K562 (cell line): ENCODE results near the gene PUM2. TPM values are rescaled to one million over a fixed set of nuclear protein-coding genes. Genes with fewer than 3 reads are reported as not detected.

Experiments used
- ATAC-seq: fragments of 200-7000 bp; cut with Tn5 transposase; 3 replicates; pipeline ENCODE4 v1.9.1; 2020; ENCODE audit warnings: moderate library complexity
- BruUV-seq: library from RNA; stranded (reverse); fragments of 400-500 nt; replicated peaks from 2 replicates; lab custom pipeline; 2021; lab: Mats Ljungman, UMichigan
- CTCF ChIA-PET: fragments of 300-600 bp; formaldehyde crosslinking; extraction: SDS; loops from one replicate; lab custom pipeline; 2021; ENCODE audit warnings: low intra/inter-chr PET ratio; lab: Yijun Ruan, JAX
- POLR2A ChIA-PET: fragments of 300-600, 350-650 bp; sonication (Branson Sonifier 250); formaldehyde crosslinking; extraction: SDS; loops from one replicate; lab custom pipeline; 2021; ENCODE audit warnings: antibody characterized with exemption, inconsistent platforms; lab: Yijun Ruan, JAX
- DNase-seq, 4 experiments: peaks; one replicate each; pipeline versions ENCODE4 v3.0.0 to v3.0.0-alpha.2; 2011 to 2018; ENCODE audit warnings: low spot score in 3 of 4, mixed read lengths in 3 of 4; ENCODE audit errors: extremely low read depth in 1 of 4
- FAIRE-seq: peaks from 2 replicates; lab custom pipeline; 2011; peaks lifted over from hg19 to GRCh38; lab: Jason Lieb, UNC
- H2AFZ ChIP-seq: 2 replicates; pipeline ENCODE4 v1.6.0; 2011; ENCODE audit warnings: low read depth, low read length, control low read depth, inconsistent platforms
- H3K27ac ChIP-seq: fragments of 200-600 bp; 3 replicates; pipeline ENCODE4 v1.8.0; 2011; ENCODE audit warnings: low read depth, mild to moderate bottlenecking, control low read depth, inconsistent platforms, low read length, moderate library complexity, mixed read lengths; ENCODE audit errors: extremely low read depth
- H3K27me3 ChIP-seq, 2 experiments: fragments of 300-600 bp in 1 of 2; 2 replicates in 1 of 2; 3 replicates in 1 of 2; pipeline versions ENCODE4 v1.6.0 to v1.8.0; 2011; ENCODE audit warnings: inconsistent platforms in 2 of 2, low read length in 2 of 2, mild to moderate bottlenecking in 1 of 2, mixed read lengths in 1 of 2, moderate library complexity in 1 of 2; ENCODE audit not compliant: control insufficient read depth in 2 of 2, insufficient read depth in 2 of 2
- H3K36me3 ChIP-seq: fragments of 300-600 bp; 3 replicates; pipeline ENCODE4 v1.8.0; 2011; ENCODE audit warnings: mild to moderate bottlenecking, low read length, inconsistent platforms; ENCODE audit not compliant: control insufficient read depth, insufficient read depth
- H3K4me1 ChIP-seq, 2 experiments: fragments of 200-600 bp in 1 of 2; replicated peaks in 1 of 2; 2 replicates in 1 of 2; 3 replicates in 1 of 2; pipeline versions ENCODE4 v1.5.1 to v1.8.0; 2011; ENCODE audit warnings: inconsistent platforms in 2 of 2, low read length in 2 of 2, mild to moderate bottlenecking in 1 of 2, mixed read lengths in 1 of 2, moderate library complexity in 1 of 2; ENCODE audit not compliant: control insufficient read depth in 2 of 2, insufficient read depth in 2 of 2
- H3K4me2 ChIP-seq: 2 replicates; pipeline ENCODE4 v1.6.1; 2011; ENCODE audit warnings: low read length, control low read depth, inconsistent platforms, mixed read lengths; ENCODE audit not compliant: insufficient read depth
- H3K4me3 ChIP-seq: fragments of 200-600 bp; sonication (generic), shearing (Covaris generic); 2 replicates; pipeline ENCODE4 v1.5.1; 2016; ENCODE audit warnings: control low read depth, inconsistent platforms
- H3K79me2 ChIP-seq: fragments of 200-600 bp; 3 replicates; pipeline ENCODE4 v1.8.0; 2011; ENCODE audit warnings: low read length, inconsistent platforms; ENCODE audit not compliant: control insufficient read depth, insufficient read depth
- H3K9ac ChIP-seq, 2 experiments: 2 replicates each; pipeline versions ENCODE4 v1.6.0 to v1.6.1; 2011; ENCODE audit warnings: low read depth in 2 of 2, low read length in 2 of 2, control low read depth in 1 of 2, inconsistent platforms in 1 of 2, mild to moderate bottlenecking in 1 of 2, mixed read lengths in 1 of 2; ENCODE audit not compliant: insufficient read depth in 1 of 2
- H3K9me1 ChIP-seq: one replicate; pipeline ENCODE4 v1.6.0; 2011; ENCODE audit warnings: inconsistent platforms, mild to moderate bottlenecking, low read length, moderate library complexity; ENCODE audit not compliant: control insufficient read depth, insufficient read depth
- H3K9me3 ChIP-seq: replicated peaks from 2 replicates; pipeline ENCODE4 v1.5.1; 2011; ENCODE audit warnings: low read depth, low read length, inconsistent platforms; ENCODE audit not compliant: control insufficient read depth, insufficient read depth
- H4K20me1 ChIP-seq: replicated peaks from 2 replicates; pipeline ENCODE4 v1.6.1; 2011; ENCODE audit warnings: low read length, inconsistent platforms, mixed read lengths; ENCODE audit not compliant: control insufficient read depth, insufficient read depth
- CAMTA2 ChIP-seq: fragments of 250-450 bp; sonication (Bioruptor Pico); conservative IDR thresholded peaks from 2 replicates; pipeline ENCODE4 v1.5.1; 2022
- CHD1 ChIP-seq: fragments of 200-600 bp; sonication (generic); IDR thresholded peaks from one replicate; pipeline ENCODE4 v1.6.1; 2012; ENCODE audit warnings: mild to moderate bottlenecking, moderate library complexity, low read length, inconsistent platforms
- HNRNPLL ChIP-seq: fragments of 200-400 bp; formaldehyde crosslinking; IDR thresholded peaks from 2 replicates; pipeline ENCODE4 v1.6.1; 2017; ENCODE audit warnings: low read length, low read depth, mild to moderate bottlenecking; ENCODE audit not compliant: poor library complexity, severe bottlenecking
- HNRNPUL1 ChIP-seq: fragments of 200-400 bp; formaldehyde crosslinking; IDR thresholded peaks from 2 replicates; pipeline ENCODE4 v1.6.1; 2017; ENCODE audit warnings: low read length
- MTA2 ChIP-seq: fragments of 450-650 bp; IDR thresholded peaks from 2 replicates; pipeline ENCODE4 v1.6.1; 2016; ENCODE audit warnings: low read depth
- MYBL2 ChIP-seq, 2 experiments: fragments of 450-650 bp in 1 of 2; sonication (generic) in 1 of 2; formaldehyde crosslinking in 1 of 2; IDR thresholded peaks; 2 replicates each; pipeline versions ENCODE4 v1.6.1 to v1.8.1; 2017 to 2022; ENCODE audit warnings: borderline replicate concordance in 1 of 2, inconsistent platforms in 1 of 2, low read depth in 1 of 2, mild to moderate bottlenecking in 1 of 2, missing genetic modification reagents in 1 of 2, moderate library complexity in 1 of 2
- SMARCC2 ChIP-seq: fragments of 450-650 bp; IDR thresholded peaks from 2 replicates; pipeline ENCODE4 v1.6.1; 2017; ENCODE audit warnings: antibody characterized with exemption, moderate library complexity, mild to moderate bottlenecking, low read depth
- SP1 ChIP-seq: sonication (generic); formaldehyde crosslinking; IDR thresholded peaks from 2 replicates; pipeline ENCODE4 v1.8.1; 2022; ENCODE audit warnings: mild to moderate bottlenecking, missing genetic modification reagents
- ZEB2 ChIP-seq: fragments of 450-650 bp; IDR thresholded peaks from 2 replicates; pipeline ENCODE4 v1.6.1; 2016
- ZFP36 ChIP-seq: fragments of 150-350 bp; IDR thresholded peaks from 2 replicates; pipeline ENCODE4 v1.6.1; 2018; ENCODE audit warnings: low read length, low read depth; ENCODE audit not compliant: partially characterized antibody
- ZNF76 ChIP-seq: fragments of 250-450 bp; sonication (Bioruptor Pico); IDR thresholded peaks from 2 replicates; pipeline ENCODE4 v1.4.0; 2020; ENCODE audit warnings: mild to moderate bottlenecking, moderate library complexity, borderline replicate concordance
- WGBS: fragments of 100-300 bp; shearing (Covaris generic); methylation state at CpG from one replicate; pipeline ENCODE4 v1.1.6; 2016; ENCODE audit warnings: low coverage, mixed read lengths; ENCODE audit not compliant: insufficient coverage; ENCODE audit errors: missing lambda C conversion rate; 5-methylcytosine and 5-hydroxymethylcytosine counted together
- in situ Hi-C: fragments of 300-500 bp; cut with MboI; formaldehyde crosslinking; loops from 4 replicates; pipeline ENCODE4 v1.15.0; 2018; ENCODE audit warnings: inconsistent platforms, mixed read lengths
- intact Hi-C: fragments of 100-400 bp; cut with micrococcal nuclease; formaldehyde crosslinking; loops from 2 replicates; pipeline ENCODE4 v1.14.2; 2022
- polyA plus RNA-seq, 8 experiments: library from polyadenylated mRNA; depleted of rRNA in 4 of 8; stranded (reverse) in 5 of 8; unstranded in 3 of 8; fragments of >200 nt; fragmentation: Nextera tagmentation in 2 of 8; fragmentation: Illumina TruSeq in 1 of 8; extraction: Ambion mirVana in 2 of 8; extraction: Trizol in 1 of 8; gene quantifications; 2 replicates each; pipeline versions ENCODE4 v1.2.1 to v1.2.3, GENCODE V29; 2011 to 2014; ENCODE audit warnings: inconsistent platforms in 1 of 8, missing spikeins in 1 of 8
- total RNA-seq, 7 experiments: library from RNA; depleted of rRNA in 6 of 7; stranded (reverse); fragments of >200 nt in 6 of 7; fragmentation: Illumina TruSeq in 2 of 7; extraction: Trizol in 2 of 7; gene quantifications; 2 replicates each; pipeline versions ENCODE4 v1.2.1 to v1.2.3, GENCODE V29; 2011 to 2021; ENCODE audit warnings: low replicate concordance in 1 of 7

The PUM2 gene
- total and polyA plus RNA-seq, 9 of the 15 experiments (the other 6 are each of a cell fraction or from before 2014, with no cell fraction given), result 13.4 to 61.9 (median 28.3) TPM

GRCh38 chr2:20359096-20359495, 8.5 kb upstream of the PUM2 start:
- no peaks in the 10 kb centered on the region for H4K20me1 ChIP-seq
- no peaks in the 10 kb centered on the region for H3K36me3 ChIP-seq
- H3K79me2 ChIP-seq, result no peaks in the 10 kb centered on the region
- H3K4me3 ChIP-seq, result no peak overlapping the region
- CTCF ChIA-PET, result no interaction called here
- intact Hi-C loops (no loop called here), in situ Hi-C loops (no loop called here)
- DNase-seq (no peak), ATAC-seq (no peak; the same call in 2 of the 3 replicates), FAIRE-seq (no peak)
- WGBS, result 35% methylated on average over 6 of the region's 6 CpGs
- no peaks in the 10 kb centered on the region for H3K4me1 ChIP-seq
- POLR2A ChIA-PET, result no interaction called here
- TF ChIP-seq CAMTA2 (CRISPR knock-in tag), result no peak
- TF ChIP-seq HNRNPLL, result no peak
- no peak for TF ChIP-seq ZEB2
- no peak for TF ChIP-seq ZNF76
- TF ChIP-seq CHD1, result no peak
- no peak for TF ChIP-seq ZFP36
- TF ChIP-seq MTA2, result no peak
- TF ChIP-seq HNRNPUL1, result no peak
- TF ChIP-seq SMARCC2, result no peak
- TF ChIP-seq MYBL2 (IDR thresholded peaks at IDR 0.05; ENCODE audit: low read depth), result no peak
- TF ChIP-seq MYBL2 (CRISPR knock-in tag; IDR thresholded peaks at IDR 0.05; ENCODE audit: borderline replicate concordance), result no peak
- no peak for TF ChIP-seq SP1 (CRISPR knock-in tag)
- H3K27ac ChIP-seq, result no peak overlapping the region
- H3K27me3 ChIP-seq, result no peaks in the 10 kb centered on the region
- H2AFZ ChIP-seq, result no peak overlapping the region
- BruUV-seq, result no TSS peak
- no peaks in the 10 kb centered on the region; the same call in 1 of the 2 replicates for H3K9me3 ChIP-seq
- no peaks in the 10 kb centered on the region for H3K9me1 ChIP-seq
- no peak overlapping the region; the same call in 1 of the 2 replicates for H3K4me2 ChIP-seq
- H3K9ac ChIP-seq, result no peak overlapping the region
